Measurements from ENCODE around the gene TDRD1.

DNA sequence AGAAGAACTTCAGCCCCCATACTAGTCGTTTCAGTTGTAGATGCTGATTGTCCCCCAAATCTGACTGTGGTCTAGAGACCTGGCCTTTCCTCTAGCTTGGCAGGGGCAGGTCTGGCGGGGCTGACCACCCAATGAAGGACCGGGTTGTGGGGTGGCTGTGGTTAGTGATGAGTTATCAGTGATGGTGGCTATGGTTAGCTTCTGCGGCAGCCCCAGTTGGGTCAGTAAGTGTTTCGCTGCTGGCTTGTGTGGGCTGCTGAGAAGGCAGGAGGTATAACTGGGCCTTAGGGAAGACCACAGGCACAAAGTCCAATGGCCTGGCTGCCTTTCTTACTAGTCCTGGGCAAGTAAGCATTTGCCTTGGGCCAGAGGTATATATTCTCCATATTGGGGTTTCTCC lies 81.2 kb downstream of the TDRD1 start:
- TF ChIP-seq, protein P1, sequence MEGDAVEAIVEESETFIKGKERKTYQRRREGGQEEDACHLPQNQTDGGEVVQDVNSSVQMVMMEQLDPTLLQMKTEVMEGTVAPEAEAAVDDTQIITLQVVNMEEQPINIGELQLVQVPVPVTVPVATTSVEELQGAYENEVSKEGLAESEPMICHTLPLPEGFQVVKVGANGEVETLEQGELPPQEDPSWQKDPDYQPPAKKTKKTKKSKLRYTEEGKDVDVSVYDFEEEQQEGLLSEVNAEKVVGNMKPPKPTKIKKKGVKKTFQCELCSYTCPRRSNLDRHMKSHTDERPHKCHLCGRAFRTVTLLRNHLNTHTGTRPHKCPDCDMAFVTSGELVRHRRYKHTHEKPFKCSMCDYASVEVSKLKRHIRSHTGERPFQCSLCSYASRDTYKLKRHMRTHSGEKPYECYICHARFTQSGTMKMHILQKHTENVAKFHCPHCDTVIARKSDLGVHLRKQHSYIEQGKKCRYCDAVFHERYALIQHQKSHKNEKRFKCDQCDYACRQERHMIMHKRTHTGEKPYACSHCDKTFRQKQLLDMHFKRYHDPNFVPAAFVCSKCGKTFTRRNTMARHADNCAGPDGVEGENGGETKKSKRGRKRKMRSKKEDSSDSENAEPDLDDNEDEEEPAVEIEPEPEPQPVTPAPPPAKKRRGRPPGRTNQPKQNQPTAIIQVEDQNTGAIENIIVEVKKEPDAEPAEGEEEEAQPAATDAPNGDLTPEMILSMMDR (IDR thresholded peaks at IDR 0.05) = no peak
- TF ChIP-seq EP300 (IDR thresholded peaks at IDR 0.05) (no peak), POLR2A (IDR thresholded peaks at IDR 0.05) (no peak)

Data from tibial nerve (tissue), 4 donors.